IPS-18c (cell line): ENCODE results near the gene SALL3.
"Not testable (repeated sequence)": the region's sequence is repeated elsewhere in the genome, so short reads cannot be mapped to it uniquely, and the experiment has no call there.

Source experiments
- H3K4me3 ChIP-seq: 2 replicates; pipeline ENCODE4 v1.7.0; 2013; ENCODE audit warnings: low read depth, mild to moderate bottlenecking, low read length, moderate library complexity; ENCODE audit not compliant: insufficient read depth
- H3K9me3 ChIP-seq: one replicate; pipeline ENCODE4 v1.6.1; 2013; ENCODE audit warnings: mild to moderate bottlenecking, low read length, moderate library complexity; ENCODE audit not compliant: control insufficient read depth, insufficient read depth

The SALL3 gene

DNA sequence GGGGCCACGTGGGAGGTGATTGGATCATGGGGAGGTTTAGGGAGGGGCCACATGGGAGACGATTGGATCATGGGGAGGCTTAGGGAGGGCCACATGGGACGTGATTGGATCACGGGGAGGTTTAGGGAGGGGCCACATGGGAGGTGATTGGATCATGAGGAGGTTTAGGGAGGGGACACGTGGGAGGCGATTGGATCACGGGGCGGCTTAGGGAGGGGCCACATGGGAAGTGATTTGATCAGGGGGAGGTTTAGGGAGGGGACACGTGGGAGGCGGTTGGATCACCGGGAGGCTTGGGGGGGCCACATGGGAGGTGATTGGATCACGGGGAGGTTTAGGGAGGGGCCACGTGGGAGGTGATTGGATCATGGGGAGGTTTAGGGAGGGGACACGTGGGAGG lies 22.5 kb upstream of the SALL3 start:
- Histone ChIP-seq H3K9me3 (no peaks in the 10 kb centered on the region), H3K4me3 (no peak overlapping the region)

DNA sequence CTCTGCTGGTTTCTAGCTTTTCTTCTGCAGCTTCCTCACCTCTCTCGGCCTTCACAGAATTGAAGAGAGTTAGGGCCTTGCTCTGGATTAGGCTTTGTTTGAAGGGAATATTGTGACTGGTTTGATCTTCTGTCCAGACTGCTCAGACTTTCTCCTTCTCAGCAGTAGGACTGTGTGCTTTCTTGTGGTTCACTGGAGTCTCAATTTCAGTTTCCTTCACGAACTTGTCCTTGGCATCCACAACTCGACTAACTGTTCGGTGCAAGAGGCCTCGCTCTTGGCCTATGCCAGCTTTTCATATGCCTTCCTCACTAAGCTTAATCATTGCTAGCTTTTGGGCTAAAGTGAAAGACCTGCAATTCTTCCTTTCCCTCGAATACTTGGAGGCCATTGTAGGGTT lies 18.9 kb upstream of the SALL3 start:
- Histone ChIP-seq H3K4me3 (no peak overlapping the region), H3K9me3 (no peaks in the 10 kb centered on the region)

- H3K4me3 ChIP-seq: no peak overlapping the region
- no peaks in the 10 kb centered on the region for H3K9me3 ChIP-seq
Observed at GRCh38 chr18:78962098-78962497, 17.5 kb upstream of the SALL3 start.

- not testable (repeated sequence) for H3K9me3 ChIP-seq, H3K4me3 ChIP-seq
Observed at GRCh38 chr18:78964727-78965126, 14.9 kb upstream of the SALL3 start.

DNA sequence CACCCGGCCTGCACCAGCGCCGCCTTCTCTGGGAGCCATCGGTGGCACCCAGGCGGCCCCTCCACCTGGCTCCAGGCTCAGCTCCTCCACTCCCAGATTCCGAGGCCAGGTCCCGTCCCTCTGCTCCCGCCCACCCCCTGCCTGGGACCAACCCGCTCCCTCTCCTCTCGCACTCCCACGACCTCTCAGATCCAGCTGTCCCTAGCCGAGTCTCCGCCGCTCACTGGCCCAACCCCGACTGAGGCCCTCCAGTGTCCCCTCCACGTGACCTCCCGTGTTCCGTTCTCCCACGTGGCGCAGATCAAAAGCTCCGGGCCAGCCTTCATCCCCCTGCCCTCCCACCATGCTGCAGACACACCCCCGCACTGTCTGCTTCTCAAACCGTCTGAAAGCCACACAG lies 14.4 kb upstream of the SALL3 start:
- Histone ChIP-seq H3K4me3 (no peak overlapping the region), H3K9me3 (no peaks in the 10 kb centered on the region)

DNA sequence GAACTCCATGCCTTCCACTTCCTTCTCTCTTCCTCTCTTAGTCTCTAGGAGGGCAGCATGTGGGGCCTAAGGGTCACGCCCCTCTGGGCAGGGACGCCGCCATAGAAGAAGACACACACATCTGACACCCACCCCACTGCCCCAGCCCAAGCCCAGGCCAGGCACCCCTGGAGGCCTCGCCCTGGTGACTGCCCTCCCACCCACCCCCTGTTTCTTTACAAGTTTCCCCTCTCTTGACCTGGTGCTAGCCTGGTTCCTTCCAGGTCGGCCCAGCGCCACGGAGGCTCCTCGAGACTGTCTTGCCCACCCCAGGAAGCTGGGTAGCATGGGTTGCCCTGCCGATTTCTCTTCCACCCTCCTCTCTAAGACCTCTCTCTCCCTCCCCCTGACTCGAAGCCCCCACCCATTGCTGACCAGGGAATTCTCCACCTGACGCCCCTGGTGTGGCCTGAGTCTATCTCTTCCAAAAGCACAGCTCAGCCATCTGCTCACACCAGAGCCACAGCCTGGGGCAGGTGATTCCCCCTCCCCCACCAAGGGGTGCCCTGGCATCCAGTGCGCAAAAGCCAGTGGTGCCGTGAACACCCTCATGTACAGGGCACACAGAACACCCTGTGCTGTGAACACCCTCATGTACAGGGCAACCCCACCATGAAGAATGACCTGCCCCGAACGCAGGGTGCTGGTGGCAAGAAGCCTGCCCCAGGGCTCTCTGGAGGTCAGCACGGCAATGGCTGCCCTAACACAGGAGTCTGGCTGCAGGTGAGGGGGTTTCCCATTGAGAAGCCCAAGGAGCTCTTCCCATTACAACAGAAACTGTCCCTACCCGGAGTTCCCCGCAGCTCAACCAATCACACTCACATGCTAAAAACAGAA lies 13.5 kb upstream of the SALL3 start:
- H3K4me3 ChIP-seq: no peak overlapping the region
- no peaks in the 10 kb centered on the region for H3K9me3 ChIP-seq

- Histone ChIP-seq H3K4me3 (no peak overlapping the region), H3K9me3 (no peaks in the 10 kb centered on the region)
Observed at GRCh38 chr18:78966793-78967106, 12.9 kb upstream of the SALL3 start.

- Histone ChIP-seq H3K4me3 (no peak overlapping the region), H3K9me3 (no peaks in the 10 kb centered on the region)
Observed at GRCh38 chr18:78967692-78968091, 11.9 kb upstream of the SALL3 start.

DNA sequence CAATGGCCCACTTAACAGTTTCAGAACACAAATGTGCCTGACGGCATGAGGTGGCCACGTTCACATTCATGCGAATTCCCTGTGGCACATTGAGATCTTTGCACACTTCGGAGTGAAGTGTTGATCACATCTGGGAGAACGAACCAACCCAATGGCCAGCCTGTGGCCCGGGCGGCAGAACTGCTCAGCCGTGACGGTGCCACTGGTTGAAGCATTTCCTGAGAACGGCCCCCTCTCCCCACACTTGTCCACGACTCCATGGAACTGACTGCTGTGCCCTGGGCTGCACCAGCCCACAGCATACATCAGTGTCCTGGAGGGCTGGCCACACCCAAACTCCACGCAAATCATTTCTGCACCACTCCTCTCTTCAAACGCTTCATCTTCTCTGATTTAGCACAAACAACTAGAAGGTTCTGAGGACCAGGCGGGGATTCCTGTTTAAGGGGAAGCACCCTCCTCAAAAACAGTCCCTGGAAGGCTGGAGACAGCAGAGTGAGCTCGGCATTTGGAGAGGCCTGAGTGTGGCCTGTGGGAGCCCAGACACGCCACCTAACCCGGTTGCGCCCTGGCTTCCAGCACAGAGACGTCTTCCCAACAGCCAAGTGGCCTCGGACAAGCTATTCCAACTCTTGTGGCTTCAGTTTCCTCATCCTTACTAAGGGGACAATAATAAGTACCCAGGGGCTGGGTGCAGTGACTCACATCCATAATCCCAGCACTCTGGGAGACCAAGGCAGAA lies 9.9 kb upstream of the SALL3 start:
- Histone ChIP-seq H3K4me3 (no peak overlapping the region), H3K9me3 (no peaks in the 10 kb centered on the region)

GRCh38 chr18:78970774-78971333 lies 8.8 kb upstream of the SALL3 start:
- H3K9me3 ChIP-seq: no peaks in the 10 kb centered on the region
- H3K4me3 ChIP-seq: no peak overlapping the region

DNA sequence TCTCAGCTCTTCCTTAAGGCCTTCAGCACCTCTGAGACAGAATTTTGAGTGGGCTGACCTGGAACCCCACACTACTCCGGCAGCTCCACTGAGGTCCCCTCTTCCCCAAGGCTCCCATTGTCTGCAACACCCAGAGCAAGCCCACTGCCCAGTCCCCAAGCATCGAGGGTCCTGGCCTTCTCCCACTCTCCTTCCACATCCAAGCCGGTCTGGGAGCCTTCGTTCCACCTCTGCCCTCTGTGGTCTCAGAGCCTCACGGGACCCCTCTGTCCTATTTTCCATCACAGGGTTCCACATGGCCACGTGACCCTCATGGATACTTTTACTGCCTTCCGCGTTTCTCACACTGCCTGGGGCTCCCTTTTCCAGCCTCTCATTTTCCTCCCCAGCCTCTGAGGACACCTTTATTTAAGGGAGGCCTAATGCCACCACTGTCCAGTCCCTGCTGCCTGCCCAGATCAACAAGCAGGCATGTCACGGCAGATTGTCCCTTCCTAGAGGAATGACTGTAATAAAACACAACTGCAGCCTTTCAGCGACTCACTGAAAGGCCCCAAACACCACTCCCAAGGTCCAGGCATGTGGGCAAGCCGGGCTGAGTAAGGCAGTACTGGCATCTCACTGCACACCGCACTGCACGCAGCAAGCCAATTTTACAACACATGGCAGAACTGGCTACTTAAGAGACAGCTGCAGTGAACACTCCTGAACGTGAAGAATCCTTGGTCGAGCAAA lies 7.9 kb upstream of the SALL3 start:
- H3K9me3 ChIP-seq: no peaks in the 10 kb centered on the region
- no peak overlapping the region for H3K4me3 ChIP-seq

GRCh38 chr18:78972385-78972918 lies 7.2 kb upstream of the SALL3 start:
- no peak overlapping the region for H3K4me3 ChIP-seq
- H3K9me3 ChIP-seq: no peaks in the 10 kb centered on the region

- peak overlapping the region; percentile 28; the same call in 1 of the 2 replicates for H3K4me3 ChIP-seq
Observed at GRCh38 chr18:78972930-78973331, 6.7 kb upstream of the SALL3 start.

DNA sequence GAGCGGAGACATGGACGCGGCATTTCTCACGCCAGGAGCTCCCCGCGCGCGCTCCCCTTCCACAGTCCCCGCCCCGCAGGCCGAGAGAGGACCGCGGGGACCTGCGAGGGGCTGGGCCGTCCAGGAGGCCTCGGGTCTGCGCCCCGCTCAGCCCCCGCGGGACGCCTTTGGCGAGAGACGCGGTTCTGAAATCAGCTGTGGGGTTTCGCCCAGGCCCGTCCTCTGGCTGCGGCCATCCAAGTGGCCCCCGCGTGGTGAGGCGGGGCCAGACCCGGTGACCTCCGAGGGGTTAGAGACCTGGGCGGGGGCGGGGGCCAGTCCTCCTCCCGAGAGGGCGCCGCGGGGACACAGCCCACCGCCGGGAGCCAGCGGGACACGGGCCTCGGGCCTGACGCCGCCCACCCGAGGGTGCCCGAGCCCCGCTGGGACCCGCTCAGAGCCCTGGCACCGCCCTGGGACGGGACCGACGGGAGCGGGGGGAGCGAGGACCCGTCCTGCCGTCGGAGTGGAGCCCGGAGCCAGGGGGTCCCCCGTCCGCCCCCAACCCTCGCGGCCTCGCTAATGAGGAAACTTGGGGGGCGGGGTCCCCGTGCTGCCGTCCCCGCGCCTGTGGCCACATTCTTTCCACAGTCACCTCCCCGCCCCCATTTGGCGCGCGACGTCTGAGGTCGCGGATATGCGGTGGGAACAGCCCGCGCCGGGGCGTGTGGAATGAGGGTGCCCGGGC lies 6.1 kb upstream of the SALL3 start:
- H3K9me3 ChIP-seq: no peaks in the 10 kb centered on the region
- H3K4me3 ChIP-seq: peak overlapping the region; percentile 53

More at GRCh38 chr18:78972930-78973331, 6.7 kb upstream of the SALL3 start:
- no peaks in the 10 kb centered on the region for H3K9me3 ChIP-seq

DNA sequence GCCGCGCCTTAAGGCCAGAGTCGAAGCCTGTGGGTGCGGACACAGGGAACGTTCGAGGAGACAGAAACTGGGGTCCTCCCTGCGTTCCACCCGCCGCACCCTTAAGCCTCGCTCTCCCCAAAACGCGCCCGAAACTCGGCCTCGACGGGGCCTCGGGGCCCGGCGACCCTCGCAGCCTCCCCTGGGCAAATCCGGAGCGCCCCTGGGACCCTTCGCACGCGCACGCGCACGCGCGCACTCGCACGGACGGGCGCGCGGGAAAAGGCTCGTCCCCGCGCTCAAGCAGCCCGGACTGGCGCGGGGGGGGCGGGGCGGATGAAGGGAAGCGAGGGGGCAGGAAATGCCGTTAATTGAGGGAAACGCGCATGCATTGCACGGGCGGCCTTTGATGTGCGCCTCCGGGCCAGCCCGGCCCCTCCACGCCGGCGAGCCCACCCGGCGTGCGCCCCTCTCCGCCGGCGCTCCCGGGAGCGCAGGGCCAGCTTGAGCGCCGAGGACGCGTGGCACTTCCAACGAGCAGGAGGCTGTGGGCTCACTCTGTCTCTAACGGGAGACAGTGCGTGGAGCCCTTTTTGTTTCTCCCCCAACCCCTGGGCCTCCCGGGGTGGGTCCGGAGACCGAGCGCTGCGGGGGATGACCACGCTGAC lies 5.4 kb upstream of the SALL3 start:
- Histone ChIP-seq H3K4me3 (peak overlapping the region; percentile 53), H3K9me3 (no peaks in the 10 kb centered on the region)

- no peaks in the 10 kb centered on the region for H3K9me3 ChIP-seq
- H3K4me3 ChIP-seq: no peak overlapping the region
Observed at GRCh38 chr18:78975292-78975691, 4.3 kb upstream of the SALL3 start.
